GM21423 (cell line): ENCODE data around the gene MRPL27.

Experiments used
- ATAC-seq: cut with Tn5 transposase; IDR thresholded peaks from one replicate; pipeline ENCODE4 v1.9.1; 2021; ENCODE audit warnings: mild to moderate bottlenecking, moderate library complexity; ENCODE audit not compliant: unreplicated experiment

MRPL27 gene

GRCh38 chr17:50388728-50389127 is 15.7 kb upstream of the MRPL27 start:
- ATAC-seq: no peak

- no peak for ATAC-seq
Observed at GRCh38 chr17:50386510-50386909, 13.5 kb upstream of the MRPL27 start.

DNA sequence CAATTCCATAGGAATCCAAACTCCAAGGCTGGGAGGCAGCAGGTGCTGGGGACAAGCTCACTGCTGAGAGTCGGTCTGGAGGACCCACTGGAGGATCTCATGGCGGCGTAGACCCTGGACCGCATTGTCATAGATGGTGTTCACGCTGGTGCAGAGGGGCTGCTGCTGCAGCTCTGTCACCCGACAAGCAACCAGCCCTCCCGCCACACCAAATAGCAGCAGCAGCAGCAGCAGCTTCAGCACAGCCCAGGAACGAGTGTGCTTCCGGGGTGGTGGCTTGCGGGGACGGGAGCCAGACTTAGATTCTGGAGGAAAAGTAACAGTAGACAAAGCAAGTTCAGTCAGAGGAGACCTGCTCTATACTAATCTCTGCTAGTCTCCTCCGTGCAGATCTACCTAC is 9.9 kb upstream of the MRPL27 start:
- ATAC-seq: no peak

GRCh38 chr17:50381920-50382319 is 8.9 kb upstream of the MRPL27 start:
- ATAC-seq: no peak

DNA sequence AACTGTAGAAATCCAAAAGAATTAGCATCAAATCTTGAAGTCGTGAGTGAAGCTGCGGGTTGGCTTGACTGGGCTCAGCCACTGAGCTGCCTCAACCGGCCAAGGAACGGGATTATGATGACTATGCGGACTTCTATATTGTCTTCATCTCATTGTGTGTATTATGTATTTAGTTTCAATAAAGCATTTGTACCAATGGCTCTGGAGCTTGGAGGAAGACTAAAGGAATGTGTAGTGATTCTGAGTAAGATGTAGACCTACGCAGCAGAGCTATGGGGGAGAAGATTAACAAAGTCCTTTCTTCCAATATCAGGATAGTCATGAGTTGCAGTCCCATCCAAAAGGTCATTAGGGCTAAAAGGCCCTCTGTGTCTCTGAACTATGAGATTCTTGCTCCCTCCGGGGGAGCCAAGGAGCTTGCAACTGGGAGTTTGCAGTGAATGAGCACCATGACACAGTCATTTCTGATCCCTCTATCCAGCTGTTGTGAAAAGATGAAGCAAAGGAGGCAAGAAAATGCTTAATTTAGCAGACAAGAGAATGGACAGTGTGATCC is 8.4 kb upstream of the MRPL27 start:
- no peak for ATAC-seq

DNA sequence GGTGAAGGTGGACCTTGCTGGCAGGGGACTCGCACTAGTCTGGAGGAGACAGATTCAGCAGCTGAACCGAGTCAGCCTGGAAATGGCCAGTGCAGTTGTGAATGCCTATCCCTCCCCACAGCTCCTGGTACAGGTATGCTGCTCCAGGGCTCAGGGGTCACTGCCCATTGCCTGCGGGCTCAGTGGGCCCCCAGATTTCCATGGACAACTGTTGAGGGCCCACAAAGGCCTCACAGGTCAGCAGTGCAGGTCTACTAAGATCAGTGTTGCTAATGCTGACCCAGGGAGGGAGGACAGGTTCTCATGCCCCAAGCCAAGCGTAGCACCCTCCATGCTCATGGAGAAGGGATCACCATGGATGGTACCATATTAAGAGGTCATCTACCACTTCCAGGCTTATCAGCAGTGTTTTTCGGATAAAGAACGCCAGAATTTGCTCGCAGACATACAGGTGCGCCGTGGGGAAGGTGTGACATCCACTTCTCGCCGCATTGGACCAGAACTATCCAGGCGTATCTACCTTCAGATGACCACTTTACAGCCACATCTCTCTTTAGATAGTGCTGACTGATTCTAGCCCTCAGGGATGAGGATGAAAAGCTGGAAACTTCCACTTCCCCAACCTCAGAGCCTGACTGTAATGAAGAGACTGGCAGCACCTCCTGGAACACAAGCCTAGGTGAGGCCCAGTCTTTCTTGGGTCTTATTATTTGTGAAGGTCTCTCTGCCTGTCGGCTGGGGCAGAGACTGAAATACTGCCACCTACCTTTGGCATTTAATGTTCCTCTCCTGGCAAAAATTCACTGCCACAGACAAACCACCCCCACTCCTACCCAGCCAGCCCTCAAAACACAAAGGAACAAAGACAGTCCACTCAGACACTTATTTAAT is 7.6 kb upstream of the MRPL27 start:
- ATAC-seq: no peak

GRCh38 chr17:50379351-50380132 is 6.6 kb upstream of the MRPL27 start:
- no peak for ATAC-seq

- ATAC-seq: no peak
Observed at GRCh38 chr17:50375858-50376538, 3.0 kb upstream of the MRPL27 start.

GRCh38 chr17:50373705-50374104 is 721 bp upstream of the MRPL27 start:
- no peak for ATAC-seq

DNA sequence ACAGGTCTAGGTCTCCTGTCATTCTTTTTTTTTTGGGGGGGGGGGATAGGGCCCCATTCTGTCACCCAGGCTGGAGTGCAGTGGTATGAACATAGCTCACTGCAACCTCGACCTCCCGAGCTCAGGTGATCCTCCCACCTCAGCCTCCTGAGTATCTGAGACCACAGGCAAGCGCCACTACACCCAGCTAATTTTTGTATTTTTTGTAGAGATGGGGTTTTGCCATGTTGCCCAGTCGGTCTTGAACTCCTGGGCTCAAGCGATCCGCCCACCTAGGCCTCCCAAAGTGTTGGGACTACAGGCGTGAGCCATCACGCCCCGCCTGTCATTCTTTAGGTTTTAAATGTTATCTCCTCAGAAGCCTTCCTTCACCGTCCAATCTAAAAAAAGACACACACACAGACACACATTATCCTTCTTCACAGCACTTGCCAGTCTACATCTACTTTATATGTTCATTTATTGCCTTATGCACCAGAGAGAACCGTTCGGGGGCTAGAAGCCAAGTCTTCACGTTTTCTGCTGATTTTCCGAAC is 694 bp downstream of the MRPL27 start:
- no peak for ATAC-seq

DNA sequence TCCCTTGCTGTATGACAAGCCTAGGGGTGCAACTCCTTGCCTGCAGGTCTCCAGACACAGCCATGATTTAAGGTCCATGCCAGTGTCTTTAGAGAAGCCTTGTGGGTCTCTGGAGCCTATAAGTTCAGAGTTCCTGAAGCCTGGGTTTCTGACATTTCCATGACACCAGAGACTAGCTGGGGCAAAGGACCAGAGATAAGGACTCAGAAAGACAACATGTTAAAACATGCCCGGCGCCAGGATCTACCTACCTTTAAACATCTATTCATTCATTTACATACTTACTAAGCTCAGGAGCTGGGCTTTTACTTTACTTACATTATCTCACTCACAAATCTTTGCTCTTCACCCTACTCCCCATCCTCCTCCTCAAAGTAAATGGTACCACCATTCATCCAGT is 1.5 kb downstream of the MRPL27 start:
- ATAC-seq: no peak

DNA sequence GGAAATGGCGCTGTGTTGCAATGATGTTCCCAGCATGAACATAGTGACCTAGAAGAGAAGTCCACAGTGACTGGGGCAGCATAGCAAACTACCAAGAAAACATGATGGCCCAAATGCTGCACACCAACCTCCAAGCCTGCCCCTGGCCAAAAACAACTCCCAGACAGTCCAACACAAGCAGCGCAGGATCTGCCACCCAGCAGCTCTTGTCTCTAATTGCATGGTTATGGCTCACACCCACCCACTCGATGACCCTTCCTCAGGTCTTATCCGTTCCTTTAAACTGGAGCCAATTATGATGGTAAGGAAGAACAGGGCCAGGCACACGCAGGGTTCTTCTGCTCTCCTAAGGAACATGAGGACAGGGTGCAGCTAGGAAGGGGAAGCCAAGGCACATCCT is 2.9 kb downstream of the MRPL27 start:
- ATAC-seq: no peak

- no peak for ATAC-seq
Observed at GRCh38 chr17:50367401-50367800, 5.6 kb downstream of the MRPL27 start.

DNA sequence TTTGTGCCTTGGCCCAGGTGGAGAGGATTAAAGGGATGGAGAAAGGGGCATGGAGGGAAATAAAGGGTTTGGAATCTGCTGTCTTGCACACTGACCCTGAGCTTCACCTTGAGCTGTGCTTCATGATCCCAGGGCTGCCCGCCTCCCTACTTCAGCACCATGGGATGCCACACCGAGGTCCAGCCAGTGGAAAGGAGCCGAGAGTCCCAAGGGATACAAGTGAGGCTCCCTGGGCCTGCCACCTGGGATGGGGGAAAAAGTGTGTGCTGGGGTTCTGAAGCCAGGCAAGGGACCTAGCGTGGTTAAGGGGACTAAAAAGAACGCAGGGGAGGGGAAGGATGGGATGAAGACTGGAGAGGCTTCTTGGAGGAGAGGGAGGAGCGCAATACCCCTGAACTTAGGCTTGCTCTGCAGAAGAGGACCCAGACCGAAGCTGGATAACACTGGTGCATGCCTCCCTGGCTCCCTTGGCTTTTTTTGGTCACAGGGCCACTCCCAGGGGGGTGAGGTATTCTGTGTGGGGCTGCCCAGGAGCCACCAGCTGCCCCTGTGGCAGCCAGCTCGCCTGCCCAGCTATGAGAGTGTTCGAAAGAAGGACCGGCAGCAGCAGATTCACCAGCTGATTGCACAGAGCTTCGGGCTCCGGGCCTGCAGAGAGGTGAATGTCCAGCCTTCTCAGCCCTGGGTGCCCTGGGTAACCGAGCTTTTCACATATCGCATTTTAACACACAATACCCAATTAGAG is 7.2 kb downstream of the MRPL27 start:
- no peak for ATAC-seq

DNA sequence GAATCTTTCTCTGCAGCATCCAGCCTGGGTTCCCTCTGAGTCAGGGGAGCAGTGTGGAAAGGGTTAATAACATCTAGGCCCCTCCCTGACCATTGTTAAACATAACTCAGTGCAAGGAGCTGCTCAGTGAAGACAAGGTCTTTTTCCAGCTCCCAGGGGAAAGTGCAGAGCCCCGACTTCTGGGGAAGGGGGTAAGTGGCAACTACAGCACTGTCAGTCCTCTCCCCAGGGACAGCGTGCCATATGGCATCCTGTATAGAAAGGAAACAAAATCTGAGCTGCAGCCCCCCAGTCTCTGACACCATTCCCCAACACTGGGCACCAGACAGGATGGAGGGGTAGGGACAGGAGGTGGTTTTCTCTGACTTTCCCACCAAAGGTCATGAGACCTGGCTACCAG is 7.8 kb downstream of the MRPL27 start:
- ATAC-seq: no peak

DNA sequence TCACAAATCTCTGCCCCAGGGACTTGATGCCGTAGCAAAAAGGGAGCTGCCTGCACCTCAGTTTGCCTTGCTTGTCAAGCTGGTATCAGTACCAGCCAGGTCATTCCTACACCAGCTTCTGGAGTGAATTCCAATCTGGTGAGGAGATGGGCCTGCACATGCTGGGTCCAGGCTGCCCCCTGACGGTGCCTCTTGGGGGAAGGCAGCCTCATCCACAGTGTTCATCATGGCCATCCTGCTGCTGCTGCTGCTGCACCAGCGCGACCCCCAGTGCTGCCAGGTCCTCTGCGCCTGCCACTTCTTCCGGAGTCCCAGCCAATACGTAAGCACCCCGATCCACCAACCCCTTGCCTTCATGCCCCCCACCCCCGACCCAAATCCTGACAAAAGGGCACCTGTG is 8.3 kb downstream of the MRPL27 start:
- ATAC-seq: no peak

GRCh38 chr17:50364061-50364458 is 8.9 kb downstream of the MRPL27 start:
- no peak for ATAC-seq

DNA sequence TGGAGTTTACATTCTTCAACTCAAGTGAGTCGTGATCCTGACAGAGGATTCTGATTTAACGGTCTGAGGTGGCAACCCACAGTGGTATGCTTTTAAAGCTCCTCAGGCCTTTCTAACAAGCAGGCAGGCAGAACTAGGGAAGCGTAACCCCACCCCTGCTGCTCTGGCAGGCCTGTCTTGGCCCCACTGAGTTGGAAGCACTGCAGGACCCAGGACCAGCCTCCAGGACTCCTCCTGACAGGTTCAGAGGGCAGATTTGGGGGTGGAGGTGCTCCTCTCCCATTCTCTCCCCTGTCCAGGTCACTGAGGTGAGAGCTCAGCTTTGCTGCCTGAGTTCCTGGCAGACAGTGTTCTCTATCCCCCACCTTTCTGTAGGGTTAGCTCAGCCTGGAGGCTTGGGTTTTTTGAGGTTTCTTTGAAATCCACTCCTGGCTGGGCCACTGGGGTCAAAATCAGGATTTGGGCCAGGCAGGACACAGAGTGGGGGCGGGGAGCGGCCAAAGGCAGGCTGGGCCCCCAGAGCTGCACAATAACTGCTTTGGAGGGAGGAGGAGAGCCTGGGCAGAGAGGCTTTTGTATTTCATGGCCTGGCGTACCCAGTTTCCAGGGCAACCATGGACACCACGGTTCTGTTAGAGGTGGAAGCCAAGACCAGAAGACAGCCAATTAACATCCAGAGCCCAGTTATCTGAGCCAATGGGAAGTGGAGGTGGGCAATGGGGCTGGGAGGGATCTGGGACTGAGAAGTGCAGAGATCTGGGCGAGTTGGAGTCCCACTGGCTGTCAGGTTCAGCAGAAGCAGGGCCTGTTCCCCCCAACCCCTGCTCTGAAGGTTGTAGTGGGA is 9.5 kb downstream of the MRPL27 start:
- no peak for ATAC-seq

- no peak for ATAC-seq
Observed at GRCh38 chr17:50362661-50363060, 10.3 kb downstream of the MRPL27 start.
